Measurements from ENCODE around the gene PRPF39.
"Not testable (repeated sequence)": the region's sequence is repeated elsewhere in the genome, so short reads cannot be mapped to it uniquely, and the experiment has no call there.

The PRPF39 gene

GRCh38 chr14:45081096-45081495 is 2.8 kb upstream of the PRPF39 start:
- not testable (repeated sequence) for DNase-seq (ENCODE audit: low read depth in 4 of 4, low spot score in 1 of 4)

- no peak for DNase-seq (ENCODE audit: low read depth in 4 of 4, low spot score in 1 of 4)
Observed at GRCh38 chr14:45082420-45082819, 1.5 kb upstream of the PRPF39 start.

- no peak for DNase-seq (ENCODE audit: low read depth in 4 of 4, low spot score in 1 of 4)
Observed at GRCh38 chr14:45083617-45083975, 320 bp upstream of the PRPF39 start.

GRCh38 chr14:45084946-45085346 is 1.0 kb downstream of the PRPF39 start:
- DNase-seq (ENCODE audit: low read depth in 4 of 4, low spot score in 1 of 4), result no peak

- no peak for DNase-seq (ENCODE audit: low read depth in 4 of 4, low spot score in 1 of 4)
Observed at GRCh38 chr14:45089813-45090212, 5.9 kb downstream of the PRPF39 start.

GRCh38 chr14:45091710-45092109 is 7.8 kb downstream of the PRPF39 start:
- DNase-seq (ENCODE audit: low read depth in 4 of 4, low spot score in 1 of 4), result no peak

- DNase-seq (ENCODE audit: low read depth in 4 of 4, low spot score in 1 of 4), result no peak
Observed at GRCh38 chr14:45094275-45094674, 10.4 kb downstream of the PRPF39 start.

- no peak for DNase-seq (ENCODE audit: low read depth in 4 of 4, low spot score in 1 of 4)
Observed at GRCh38 chr14:45095143-45095542, 11.2 kb downstream of the PRPF39 start.

- no peak for DNase-seq (ENCODE audit: low read depth in 4 of 4, low spot score in 1 of 4)
Observed at GRCh38 chr14:45096218-45096617, 12.3 kb downstream of the PRPF39 start.

- DNase-seq (ENCODE audit: low read depth in 4 of 4, low spot score in 1 of 4), result no peak
Observed at GRCh38 chr14:45103806-45104205, 19.9 kb downstream of the PRPF39 start.

- DNase-seq (ENCODE audit: low read depth in 4 of 4, low spot score in 1 of 4), result no peak
Observed at GRCh38 chr14:45104561-45104960, 20.6 kb downstream of the PRPF39 start.

- no peak for DNase-seq (ENCODE audit: low read depth in 4 of 4, low spot score in 1 of 4)
Observed at GRCh38 chr14:45112896-45113781, 29.2 kb downstream of the PRPF39 start.

GRCh38 chr14:45114327-45114726 is 30.4 kb downstream of the PRPF39 start:
- DNase-seq (ENCODE audit: low read depth in 4 of 4, low spot score in 1 of 4), result no peak

- no peak for DNase-seq (ENCODE audit: low read depth in 4 of 4, low spot score in 1 of 4)
Observed at GRCh38 chr14:45118594-45118993, 34.7 kb downstream of the PRPF39 start.

- no peak for DNase-seq (ENCODE audit: low read depth in 4 of 4, low spot score in 1 of 4)
Observed at GRCh38 chr14:45120096-45120495, 36.2 kb downstream of the PRPF39 start.

GRCh38 chr14:45123271-45123670 is 39.4 kb downstream of the PRPF39 start:
- no peak for DNase-seq (ENCODE audit: low read depth in 4 of 4, low spot score in 1 of 4)

GRCh38 chr14:45125754-45126153 is 41.8 kb downstream of the PRPF39 start:
- DNase-seq (ENCODE audit: low read depth in 4 of 4, low spot score in 1 of 4), result no peak

- no peak for DNase-seq (ENCODE audit: low read depth in 4 of 4, low spot score in 1 of 4)
Observed at GRCh38 chr14:45128963-45129629, 45.2 kb downstream of the PRPF39 start.

- DNase-seq (ENCODE audit: low read depth in 4 of 4, low spot score in 1 of 4), result no peak
Observed at GRCh38 chr14:45133683-45134050, 49.8 kb downstream of the PRPF39 start.

- DNase-seq (ENCODE audit: low read depth in 4 of 4, low spot score in 1 of 4), result peak; percentile 85 to 90 (median 88)
Observed at GRCh38 chr14:45134051-45134958, 50.4 kb downstream of the PRPF39 start, which contains the start of gene FKBP3. Gene FKBP3, minus strand, starts transcription at chr14:45134481. Its CDS starts 25 bp downstream, at chr14:45134456.

- no peak for DNase-seq (ENCODE audit: low read depth in 4 of 4, low spot score in 1 of 4)
Observed at GRCh38 chr14:45135156-45135555, 51.2 kb downstream of the PRPF39 start.

Measured in stimulated activated CD4-positive, alpha-beta T cell treated with anti-CD3 and anti-CD28 coated beads, Interleukin-1b, Interleukin-23, amount 100 ng/mL, for 24 hours (primary cell).